Mucosa of descending colon (tissue), 3 donors: ENCODE results near the gene CAMKMT. TPM values are rescaled to one million over a fixed set of nuclear protein-coding genes. Genes with fewer than 3 reads are reported as not detected.

ENCODE experiments used
- ATAC-seq: fragments of 200-7000 bp; cut with Tn5 transposase; one replicate; pipeline ENCODE4 v1.9.1; 2020; ENCODE audit warnings: mild to moderate bottlenecking, moderate library complexity
- DNase-seq, 3 donors: peaks; one replicate each; pipeline ENCODE4 v3.0.0-alpha.2; 2020
- H3K36me3 ChIP-seq: fragments of 200-600 bp; one replicate; pipeline ENCODE4 v1.8.0; 2021; ENCODE audit warnings: low read depth, mild to moderate bottlenecking
- H3K4me1 ChIP-seq: fragments of 200-600 bp; one replicate; pipeline ENCODE4 v1.8.0; 2021; ENCODE audit warnings: low read depth, mild to moderate bottlenecking
- H3K4me3 ChIP-seq: fragments of 200-600 bp; one replicate; pipeline ENCODE4 v1.8.0; 2021; ENCODE audit warnings: mild to moderate bottlenecking
- H3K9me3 ChIP-seq: fragments of 200-600 bp; one replicate; pipeline ENCODE4 v1.8.0; 2021; ENCODE audit warnings: mild to moderate bottlenecking
- intact Hi-C, 2 donors: fragments of 100-400 bp; cut with DNase I in 1 of 2; cut with micrococcal nuclease in 1 of 2; formaldehyde crosslinking; loops; one replicate each; pipeline versions ENCODE4 v1.11.0 to v1.11.1; 2022; cut with DNase I, micrococcal nuclease
- total RNA-seq, 3 donors: library from RNA; stranded (reverse); fragmentation: NEBNext Ultra II Directional in 2 of 3; extraction: Animal tissue kit (Norgen Biotek cat#: 25700) in 2 of 3; gene quantifications; one replicate each; pipeline versions ENCODE4 v1.2.1 to v1.2.4, GENCODE V29; 2021 to 2023
- TF ChIP-seq, protein P1 (sequence below): fragments of 200-600 bp; IDR thresholded peaks from one replicate; pipeline ENCODE4 v1.8.0; 2022; ENCODE audit warnings: antibody characterized with exemption, mild to moderate bottlenecking
- donor health status: DM: no; HTN: no; CAD: no; lungs with moderate emphysema.
- donor health status: DM: no; HTN: no; CAD: no.
- donor health status: DM: no; HTN: yes; CAD: no.

CAMKMT gene
- total RNA-seq, 3 donors from 2014 or later: 13.2 to 16.0 (median 14.1) TPM

DNA sequence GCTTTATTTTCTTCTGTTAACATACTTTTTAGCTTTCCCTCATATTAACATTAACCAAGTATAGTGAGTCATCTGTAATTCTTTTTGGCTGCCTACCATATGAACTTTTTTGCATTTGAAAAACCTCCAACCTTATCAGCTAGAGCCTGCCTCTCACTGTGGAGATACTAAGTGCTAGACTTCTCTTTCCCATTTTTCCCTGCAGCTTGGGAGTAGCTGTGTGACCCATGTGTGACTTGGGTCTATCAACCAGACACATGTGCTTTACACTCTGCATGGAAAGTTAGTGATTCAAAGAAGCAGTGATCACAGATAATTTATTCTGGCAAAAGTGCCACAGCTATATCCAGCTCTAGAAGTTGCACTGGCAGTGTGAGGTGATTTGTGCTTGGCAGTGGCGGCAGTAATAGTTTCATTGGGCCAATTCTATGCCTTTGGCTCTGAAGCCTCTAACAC lies 36.7 kb upstream of the CAMKMT start:
- Histone ChIP-seq H3K4me3 (no peak overlapping the region), H3K9me3 (no peaks in the 10 kb centered on the region), H3K36me3 (peaks cover 4% of the 10 kb centered on the region), H3K4me1 (no peaks in the 10 kb centered on the region)
- TF ChIP-seq, protein P1, sequence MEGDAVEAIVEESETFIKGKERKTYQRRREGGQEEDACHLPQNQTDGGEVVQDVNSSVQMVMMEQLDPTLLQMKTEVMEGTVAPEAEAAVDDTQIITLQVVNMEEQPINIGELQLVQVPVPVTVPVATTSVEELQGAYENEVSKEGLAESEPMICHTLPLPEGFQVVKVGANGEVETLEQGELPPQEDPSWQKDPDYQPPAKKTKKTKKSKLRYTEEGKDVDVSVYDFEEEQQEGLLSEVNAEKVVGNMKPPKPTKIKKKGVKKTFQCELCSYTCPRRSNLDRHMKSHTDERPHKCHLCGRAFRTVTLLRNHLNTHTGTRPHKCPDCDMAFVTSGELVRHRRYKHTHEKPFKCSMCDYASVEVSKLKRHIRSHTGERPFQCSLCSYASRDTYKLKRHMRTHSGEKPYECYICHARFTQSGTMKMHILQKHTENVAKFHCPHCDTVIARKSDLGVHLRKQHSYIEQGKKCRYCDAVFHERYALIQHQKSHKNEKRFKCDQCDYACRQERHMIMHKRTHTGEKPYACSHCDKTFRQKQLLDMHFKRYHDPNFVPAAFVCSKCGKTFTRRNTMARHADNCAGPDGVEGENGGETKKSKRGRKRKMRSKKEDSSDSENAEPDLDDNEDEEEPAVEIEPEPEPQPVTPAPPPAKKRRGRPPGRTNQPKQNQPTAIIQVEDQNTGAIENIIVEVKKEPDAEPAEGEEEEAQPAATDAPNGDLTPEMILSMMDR: no peak
- intact Hi-C loops: no loop called here
- ATAC-seq: no peak
- no peak for DNase-seq

DNA sequence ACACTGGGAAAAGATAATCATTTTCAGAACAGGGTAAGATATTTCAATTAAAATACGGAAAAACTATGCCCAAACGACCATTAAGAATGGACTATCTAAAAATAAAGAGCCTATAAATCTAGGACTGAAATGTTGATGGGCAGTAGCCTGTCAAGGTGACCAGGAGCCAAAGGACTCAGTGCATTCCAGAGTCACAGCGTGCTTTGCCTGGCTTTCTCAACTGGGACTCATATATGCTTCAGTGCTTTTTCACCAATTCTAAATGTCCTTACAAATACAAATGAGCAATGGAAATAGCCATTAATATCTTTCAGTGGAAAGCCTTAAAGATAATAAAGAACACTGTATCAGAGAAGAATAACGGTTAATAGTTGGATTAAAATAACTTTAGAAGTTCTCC lies 35.9 kb upstream of the CAMKMT start:
- Histone ChIP-seq H3K9me3 (no peaks in the 10 kb centered on the region), H3K4me3 (no peak overlapping the region), H3K4me1 (no peaks in the 10 kb centered on the region), H3K36me3 (peaks cover 4% of the 10 kb centered on the region)
- ATAC-seq: no peak
- TF ChIP-seq, protein P1: no peak
- intact Hi-C loops: no loop called here
- no peak for DNase-seq

DNA sequence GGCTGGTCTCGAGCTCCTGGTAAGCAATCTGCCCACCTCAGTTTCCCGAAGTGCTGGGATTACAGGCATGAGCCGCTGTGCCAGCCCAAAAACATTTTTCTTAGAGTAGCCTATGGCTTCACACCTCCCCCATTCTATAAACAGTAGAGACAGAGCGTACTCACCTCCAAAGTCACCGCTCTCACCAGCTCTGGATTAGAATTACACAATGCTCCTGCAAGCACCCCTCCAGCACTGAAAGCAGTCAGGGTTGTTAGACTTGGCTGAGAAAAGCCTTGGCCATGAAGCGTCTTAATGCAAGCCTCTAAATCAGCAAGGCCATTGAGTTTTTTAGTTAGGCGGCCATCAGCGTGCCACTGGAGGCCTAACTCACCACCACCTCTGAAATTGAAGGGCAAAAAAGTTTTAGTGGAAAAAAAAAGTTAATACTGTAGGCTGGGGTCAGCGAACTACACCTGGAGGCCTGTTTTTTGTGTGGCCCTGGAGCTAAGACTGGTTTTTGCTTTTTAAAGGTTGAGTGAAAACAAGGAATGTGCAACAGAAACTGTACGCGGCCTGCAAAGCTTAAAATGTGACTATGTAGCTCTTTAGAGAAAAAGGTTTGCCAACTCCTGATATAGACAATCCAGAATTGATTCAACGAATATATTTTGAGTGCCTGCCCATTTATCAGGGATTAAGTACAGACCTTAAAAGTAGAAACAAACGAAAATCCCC lies 35.0 kb upstream of the CAMKMT start:
- Histone ChIP-seq H3K36me3 (peaks cover 4% of the 10 kb centered on the region), H3K4me3 (no peak overlapping the region)

DNA sequence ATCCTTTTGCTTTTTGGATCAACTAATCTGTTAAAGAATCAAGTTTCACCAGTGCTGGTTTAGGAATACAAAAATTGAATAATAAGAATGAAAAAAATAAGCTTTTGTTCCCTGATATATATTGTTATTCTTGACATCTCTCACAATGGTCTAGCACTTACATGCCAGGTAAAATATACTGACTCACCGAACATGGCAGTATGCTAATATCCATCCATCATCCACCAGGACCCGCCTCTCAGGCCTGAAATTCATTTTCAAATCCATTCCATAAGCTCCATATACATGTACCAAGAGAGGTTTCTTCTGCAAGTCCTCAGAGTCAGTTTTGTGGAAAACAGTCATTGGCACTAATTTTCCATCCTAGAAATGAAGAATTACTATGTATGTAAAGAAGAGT lies 33.0 kb upstream of the CAMKMT start:
- ATAC-seq (no peak), DNase-seq (no peak)
- TF ChIP-seq, protein P1: no peak
- Histone ChIP-seq H3K9me3 (no peaks in the 10 kb centered on the region), H3K4me3 (no peak overlapping the region), H3K36me3 (no peaks in the 10 kb centered on the region), H3K4me1 (no peaks in the 10 kb centered on the region)
- intact Hi-C loops: no loop called here

More for the DNA sequence above, 35.0 kb upstream of the CAMKMT start:
- TF ChIP-seq, protein P1: no peak
- H3K4me1 ChIP-seq: no peaks in the 10 kb centered on the region
- no peak for ATAC-seq
- DNase-seq: no peak
- H3K9me3 ChIP-seq: no peaks in the 10 kb centered on the region
- intact Hi-C loops: no loop called here

DNA sequence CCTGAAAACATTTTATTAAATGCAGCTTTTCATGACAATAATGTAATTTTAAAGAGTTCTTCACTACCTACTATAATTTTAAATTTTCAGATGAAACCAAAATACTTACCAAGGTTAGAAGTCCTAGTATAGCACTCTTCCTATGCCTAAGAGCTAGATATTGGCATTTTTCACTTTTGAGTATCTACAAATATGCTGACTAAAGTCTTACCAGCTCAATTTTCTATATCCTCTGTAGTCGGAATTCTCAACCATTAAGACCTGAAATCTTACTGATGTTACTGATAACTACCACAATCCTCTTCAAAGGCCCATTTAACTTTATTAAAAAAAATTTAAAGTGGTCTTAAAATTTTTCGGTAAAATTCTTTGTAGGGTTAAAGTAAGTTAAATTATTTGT lies 32.4 kb upstream of the CAMKMT start:
- TF ChIP-seq, protein P1: no peak
- ATAC-seq: no peak
- no peaks in the 10 kb centered on the region for H3K36me3 ChIP-seq

More for the DNA sequence above, 32.4 kb upstream of the CAMKMT start:
- no peak overlapping the region for H3K4me3 ChIP-seq
- DNase-seq: no peak
- no peaks in the 10 kb centered on the region for H3K9me3 ChIP-seq
- H3K4me1 ChIP-seq: no peaks in the 10 kb centered on the region
- intact Hi-C loops: no loop called here
